NT2/D1 (cell line): ENCODE measurements around the gene CD4.

Source experiments
- DNase-seq: peaks from one replicate; pipeline ENCODE4 v3.0.0-alpha.2; 2011; ENCODE audit warnings: low read depth, low spot score
- H3K27me3 ChIP-seq: 2 replicates; pipeline ENCODE4 v1.6.0; 2011; ENCODE audit warnings: mild to moderate bottlenecking; ENCODE audit not compliant: insufficient read length, insufficient read depth
- H3K36me3 ChIP-seq: 2 replicates; pipeline ENCODE4 v1.6.1; 2011; ENCODE audit warnings: mild to moderate bottlenecking, low read length, mixed read lengths; ENCODE audit not compliant: insufficient read depth, insufficient read length
- H3K4me1 ChIP-seq: 2 replicates; pipeline ENCODE4 v1.5.1; 2011; ENCODE audit not compliant: insufficient read depth, insufficient read length
- H3K4me3 ChIP-seq: 2 replicates; pipeline ENCODE4 v1.5.1; 2011; ENCODE audit warnings: low read depth; ENCODE audit not compliant: insufficient read length
- H3K9ac ChIP-seq: 2 replicates; pipeline ENCODE4 v1.6.0; 2011; ENCODE audit warnings: low read depth; ENCODE audit not compliant: insufficient read length
- H3K9me3 ChIP-seq: 2 replicates; pipeline ENCODE4 v1.5.1; 2011; ENCODE audit warnings: mild to moderate bottlenecking, low read length; ENCODE audit not compliant: insufficient read depth
- SUZ12 ChIP-seq: IDR thresholded peaks from 2 replicates; pipeline ENCODE4 v1.6.1; 2011; ENCODE audit not compliant: insufficient read length, insufficient read depth; ENCODE audit errors: extremely low read depth
- YY1 ChIP-seq: IDR thresholded peaks from 2 replicates; pipeline ENCODE4 v1.6.1; 2011; ENCODE audit not compliant: insufficient read length, insufficient read depth
- ZNF274 ChIP-seq: IDR thresholded peaks from 2 replicates; pipeline ENCODE4 v1.6.1; 2011; ENCODE audit warnings: mild to moderate bottlenecking, low read depth, low read length

Gene CD4

GRCh38 chr12:6837370-6838060 is 48.2 kb downstream of the CD4 start:
- H3K27me3 ChIP-seq: no peaks in the 10 kb centered on the region
- H3K9me3 ChIP-seq: no peaks in the 10 kb centered on the region
- no peak overlapping the region for H3K9ac ChIP-seq
- DNase-seq: no peak
- H3K4me3 ChIP-seq: no peak overlapping the region
- peaks cover 12% of the 10 kb centered on the region for H3K4me1 ChIP-seq
- peaks cover 91% of the 10 kb centered on the region for H3K36me3 ChIP-seq
- TF ChIP-seq YY1 (no peak), SUZ12 (no peak), ZNF274 (no peak)

- TF ChIP-seq SUZ12: no peak
- no peak for TF ChIP-seq ZNF274
- no peak for TF ChIP-seq YY1
- no peaks in the 10 kb centered on the region for H3K9me3 ChIP-seq
- peaks cover 95% of the 10 kb centered on the region for H3K36me3 ChIP-seq
- no peaks in the 10 kb centered on the region for H3K27me3 ChIP-seq
- no peak for DNase-seq
- no peak overlapping the region for H3K4me3 ChIP-seq
- H3K4me1 ChIP-seq: peaks cover 19% of the 10 kb centered on the region
- H3K9ac ChIP-seq: peak overlapping the region; percentile 18
Measured at GRCh38 chr12:6838854-6839253, 49.5 kb downstream of the CD4 start.

GRCh38 chr12:6839482-6840201 is 50.3 kb downstream of the CD4 start:
- Histone ChIP-seq H3K9me3 (no peaks in the 10 kb centered on the region), H3K4me3 (no peak overlapping the region), H3K27me3 (no peaks in the 10 kb centered on the region), H3K4me1 (peaks cover 19% of the 10 kb centered on the region), H3K36me3 (peaks cover 95% of the 10 kb centered on the region), H3K9ac (peak overlapping the region; percentile 8)
- no peak for TF ChIP-seq ZNF274
- no peak for TF ChIP-seq YY1
- no peak for TF ChIP-seq SUZ12
- no peak for DNase-seq

GRCh38 chr12:6840330-6840729 is 51.0 kb downstream of the CD4 start:
- H3K4me3 ChIP-seq: no peak overlapping the region
- H3K36me3 ChIP-seq: peaks cover 96% of the 10 kb centered on the region
- H3K9ac ChIP-seq: no peak overlapping the region
- TF ChIP-seq ZNF274: no peak
- TF ChIP-seq YY1: no peak
- H3K4me1 ChIP-seq: peaks cover 19% of the 10 kb centered on the region
- DNase-seq: no peak
- no peaks in the 10 kb centered on the region for H3K9me3 ChIP-seq
- H3K27me3 ChIP-seq: no peaks in the 10 kb centered on the region

GRCh38 chr12:6840761-6841515 is 51.6 kb downstream of the CD4 start, which contains the start of gene GNB3:
Gene GNB3 (plus strand): TSS chr12:6840925. CDS start chr12:6841288, 363 bp downstream.
- Histone ChIP-seq H3K9me3 (no peaks in the 10 kb centered on the region), H3K9ac (peak within 1 kb of the TSS; percentile 15), H3K27me3 (no peaks in the 10 kb centered on the region), H3K4me3 (no peak within 1 kb of the TSS), H3K4me1 (peaks cover 19% of the 10 kb centered on the region), H3K36me3 (peaks cover 96% of the 10 kb centered on the region)
- TF ChIP-seq ZNF274 (no peak), SUZ12 (no peak), YY1 (no peak)
- DNase-seq: no peak

GRCh38 chr12:6842075-6842474 is 52.7 kb downstream of the CD4 start:
- H3K9me3 ChIP-seq: no peaks in the 10 kb centered on the region
- no peaks in the 10 kb centered on the region for H3K27me3 ChIP-seq
- DNase-seq: no peak
- no peak for TF ChIP-seq SUZ12
- no peak for TF ChIP-seq ZNF274
- TF ChIP-seq YY1: no peak
- H3K4me3 ChIP-seq: no peak overlapping the region
- H3K9ac ChIP-seq: no peak overlapping the region
- H3K4me1 ChIP-seq: peaks cover 19% of the 10 kb centered on the region
- H3K36me3 ChIP-seq: peaks cover 96% of the 10 kb centered on the region
